Measurements from ENCODE around the gene S100B. TPM values are rescaled to one million over a fixed set of nuclear protein-coding genes. Genes with fewer than 3 reads are reported as not detected.

S100B gene
- total RNA-seq, 2 donors from 2014 or later: 0.91 to 3.2 TPM

DNA sequence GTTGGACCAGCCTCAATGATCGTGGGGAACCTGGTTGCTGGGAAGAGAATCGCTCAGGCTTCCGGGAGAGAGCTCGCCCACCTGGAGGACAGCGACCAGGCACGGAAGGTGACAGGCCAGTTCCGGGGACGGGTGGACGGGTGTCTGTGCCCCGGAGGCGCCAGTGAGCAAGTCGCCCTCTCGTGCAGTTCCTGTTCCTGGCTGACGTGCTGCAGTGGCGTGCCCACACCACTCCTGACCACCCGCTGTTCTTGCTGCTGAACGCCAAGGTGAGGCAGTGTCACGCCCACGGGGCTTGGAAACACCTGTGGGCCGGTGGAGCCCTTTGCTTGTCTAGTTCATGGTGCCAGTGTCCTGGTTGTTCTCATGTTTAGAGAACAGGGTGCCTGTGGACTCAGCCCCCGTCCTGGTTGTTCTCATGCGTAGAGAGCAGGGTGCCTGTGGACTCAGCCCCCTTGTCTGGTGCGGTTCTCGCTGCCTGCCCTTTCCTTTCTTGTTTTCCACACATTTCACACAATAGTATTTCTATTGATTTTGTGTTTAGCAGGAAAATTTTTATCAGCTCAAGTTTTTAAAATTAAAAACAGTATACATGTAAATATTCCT lies 53.1 kb downstream of the S100B start:
- TF ChIP-seq, protein P1, sequence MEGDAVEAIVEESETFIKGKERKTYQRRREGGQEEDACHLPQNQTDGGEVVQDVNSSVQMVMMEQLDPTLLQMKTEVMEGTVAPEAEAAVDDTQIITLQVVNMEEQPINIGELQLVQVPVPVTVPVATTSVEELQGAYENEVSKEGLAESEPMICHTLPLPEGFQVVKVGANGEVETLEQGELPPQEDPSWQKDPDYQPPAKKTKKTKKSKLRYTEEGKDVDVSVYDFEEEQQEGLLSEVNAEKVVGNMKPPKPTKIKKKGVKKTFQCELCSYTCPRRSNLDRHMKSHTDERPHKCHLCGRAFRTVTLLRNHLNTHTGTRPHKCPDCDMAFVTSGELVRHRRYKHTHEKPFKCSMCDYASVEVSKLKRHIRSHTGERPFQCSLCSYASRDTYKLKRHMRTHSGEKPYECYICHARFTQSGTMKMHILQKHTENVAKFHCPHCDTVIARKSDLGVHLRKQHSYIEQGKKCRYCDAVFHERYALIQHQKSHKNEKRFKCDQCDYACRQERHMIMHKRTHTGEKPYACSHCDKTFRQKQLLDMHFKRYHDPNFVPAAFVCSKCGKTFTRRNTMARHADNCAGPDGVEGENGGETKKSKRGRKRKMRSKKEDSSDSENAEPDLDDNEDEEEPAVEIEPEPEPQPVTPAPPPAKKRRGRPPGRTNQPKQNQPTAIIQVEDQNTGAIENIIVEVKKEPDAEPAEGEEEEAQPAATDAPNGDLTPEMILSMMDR (IDR thresholded peaks at IDR 0.05): no peak
- no peak for TF ChIP-seq POLR2AphosphoS5 (IDR thresholded peaks at IDR 0.05)
- no peak for TF ChIP-seq POLR2A (IDR thresholded peaks at IDR 0.05)
- DNase-seq (ENCODE audit: low spot score): no peak
- Histone ChIP-seq H3K27me3 (replicated peaks; ENCODE audit: insufficient read depth) (no peaks in the 10 kb centered on the region), H3K27ac (no peak overlapping the region), H3K4me3 (no peak overlapping the region), H3K4me1 (replicated peaks) (no peaks in the 10 kb centered on the region), H3K9me3 (no peaks in the 10 kb centered on the region), H3K36me3 (peaks cover 4 to 15% of the 10 kb centered on the region in 2 donors)
- 86% methylated on average over 24 of the region's 24 CpGs for WGBS
- intact Hi-C loops (cut with DNase I): no loop called here

- Histone ChIP-seq H3K27me3 (replicated peaks; ENCODE audit: insufficient read depth) (no peaks in the 10 kb centered on the region), H3K4me1 (replicated peaks) (no peaks in the 10 kb centered on the region), H3K4me3 (no peak overlapping the region), H3K36me3 (peaks cover 4 to 23% of the 10 kb centered on the region in 2 donors), H3K9me3 (no peaks in the 10 kb centered on the region), H3K27ac (no peak overlapping the region)
- TF ChIP-seq, protein P1 (IDR thresholded peaks at IDR 0.05): no peak
- TF ChIP-seq POLR2A (IDR thresholded peaks at IDR 0.05) (no peak), POLR2AphosphoS5 (IDR thresholded peaks at IDR 0.05) (no peak)
- no peak for DNase-seq (ENCODE audit: low spot score)
- 93% methylated on average over 12 of the region's 12 CpGs for WGBS
- intact Hi-C loops (cut with DNase I): no loop called here
Measured at GRCh38 chr21:46550116-46550941, 54.6 kb downstream of the S100B start.

DNA sequence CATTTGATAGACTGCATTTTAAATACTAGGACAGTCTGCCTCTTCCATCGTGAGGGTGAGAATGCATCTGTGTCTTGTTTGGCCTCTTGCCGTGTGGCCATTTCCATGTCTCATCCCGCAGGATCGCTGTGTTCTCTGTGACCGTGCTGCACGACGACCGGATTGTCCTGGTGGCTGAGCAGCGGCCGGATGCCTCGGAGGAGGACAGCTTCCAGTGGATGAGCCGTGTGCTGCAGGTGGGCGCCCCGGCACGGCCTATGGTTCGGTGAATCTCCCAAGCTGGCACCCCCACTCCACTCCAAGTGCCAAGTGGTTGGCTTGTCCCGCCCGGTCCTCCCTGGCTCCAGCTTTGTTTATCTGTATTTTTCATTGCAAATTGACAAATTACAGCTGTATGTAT lies 55.2 kb downstream of the S100B start:
- no peak overlapping the region for H3K4me3 ChIP-seq
- WGBS: 88% methylated on average over 18 of the region's 18 CpGs
- peaks cover 4 to 19% of the 10 kb centered on the region in 2 donors for H3K36me3 ChIP-seq
- intact Hi-C loops (cut with DNase I): no loop called here
- no peak for DNase-seq (ENCODE audit: low spot score)
- H3K9me3 ChIP-seq: no peaks in the 10 kb centered on the region
- no peak overlapping the region for H3K27ac ChIP-seq
- no peaks in the 10 kb centered on the region for H3K27me3 ChIP-seq (replicated peaks; ENCODE audit: insufficient read depth)
- H3K4me1 ChIP-seq (replicated peaks): no peaks in the 10 kb centered on the region
- TF ChIP-seq POLR2A (IDR thresholded peaks at IDR 0.05) (no peak), POLR2AphosphoS5 (IDR thresholded peaks at IDR 0.05) (no peak)
- TF ChIP-seq, protein P1 (IDR thresholded peaks at IDR 0.05): no peak

Other genes with a start within 250 kb of the S100B start
- gene DIP2A, start 146.2 kb downstream of the S100B start, total RNA-seq: 10 to 100 TPM; 44.2 to 82.2 TPM
- gene PRMT2, start 30.6 kb upstream of the S100B start, total RNA-seq: 100 to 1,000 TPM in 1 of 2 donors, 10 to 100 TPM in 1; 77.9 to 108 TPM

Measured in prostate gland (tissue), 2 donors.